ENCODE measurements around the gene GGT5.

GRCh38 chr22:24191381-24191841, 53.5 kb downstream of the GGT5 start:
- no peak for TF ChIP-seq CTCF (IDR thresholded peaks at IDR 0.05 in 8 of 11, conservative IDR thresholded peaks at IDR 0.05 in 3 of 11)
- no peak for TF ChIP-seq POLR2AphosphoS5 (IDR thresholded peaks at IDR 0.05)
- TF ChIP-seq POLR2A (IDR thresholded peaks at IDR 0.05): no peak

Measured in spleen (tissue), 7 donors.